GM19239 (cell line): ENCODE results near the gene SLC9A9.
A peak's percentile ranks its signal among the peaks of the same experiment; 100 is the strongest.
"Not testable (repeated sequence)": the region's sequence is repeated elsewhere in the genome, so short reads cannot be mapped to it uniquely, and the experiment has no call there.

Experiments
- DNase-seq: peaks from one replicate; pipeline ENCODE4 v3.0.0; 2011; ENCODE audit warnings: low spot score; ENCODE audit not compliant: insufficient read length
- FAIRE-seq: peaks from 2 replicates; lab custom pipeline; 2011; peaks lifted over from hg19 to GRCh38; lab: Jason Lieb, UNC

SLC9A9 gene

DNA sequence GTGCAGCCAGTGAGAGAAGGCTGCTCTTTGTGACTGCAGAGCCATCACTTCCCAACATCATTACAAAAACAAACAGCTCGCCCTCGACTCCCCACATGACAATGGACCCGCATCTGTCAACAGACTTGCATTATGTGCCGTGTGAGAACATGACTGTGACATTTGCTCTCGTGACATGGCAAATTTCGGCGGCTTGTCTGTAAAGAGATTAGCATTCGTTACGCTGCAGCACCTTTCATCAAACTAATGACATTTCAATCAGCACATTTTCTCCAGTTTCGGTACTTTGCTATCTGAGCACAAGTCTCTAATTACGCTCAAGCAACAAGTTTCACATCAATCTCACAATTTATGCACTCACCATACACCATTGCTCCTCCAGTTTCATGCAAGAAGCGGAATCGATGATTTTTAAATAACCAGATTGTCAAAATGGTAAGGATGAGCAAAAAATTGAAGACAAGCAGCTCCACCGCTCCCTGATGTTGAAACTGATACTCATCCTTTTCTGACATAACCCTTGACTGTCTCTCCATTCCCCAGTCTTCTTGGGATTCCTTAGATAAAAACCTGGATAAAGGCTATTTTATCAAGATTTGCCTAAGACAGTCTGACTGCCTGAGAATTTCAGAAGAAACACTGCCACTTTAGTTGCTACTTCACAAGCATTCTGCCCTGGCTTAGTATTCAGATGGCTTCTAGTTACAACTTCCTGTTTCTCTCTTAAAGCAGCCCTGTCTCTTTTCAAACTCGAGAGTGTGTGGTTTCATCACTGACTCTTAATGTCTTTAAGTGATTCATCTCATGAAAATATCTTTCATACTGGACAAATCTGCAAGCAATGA lies at the start of gene SLC9A9:
TSS of gene SLC9A9 (minus strand) at position 682 of the 845 bp plus-strand sequence. CDS start at position 536, 146 bp downstream.
- FAIRE-seq (peak; percentile 99), DNase-seq (peak; percentile 31)

DNA sequence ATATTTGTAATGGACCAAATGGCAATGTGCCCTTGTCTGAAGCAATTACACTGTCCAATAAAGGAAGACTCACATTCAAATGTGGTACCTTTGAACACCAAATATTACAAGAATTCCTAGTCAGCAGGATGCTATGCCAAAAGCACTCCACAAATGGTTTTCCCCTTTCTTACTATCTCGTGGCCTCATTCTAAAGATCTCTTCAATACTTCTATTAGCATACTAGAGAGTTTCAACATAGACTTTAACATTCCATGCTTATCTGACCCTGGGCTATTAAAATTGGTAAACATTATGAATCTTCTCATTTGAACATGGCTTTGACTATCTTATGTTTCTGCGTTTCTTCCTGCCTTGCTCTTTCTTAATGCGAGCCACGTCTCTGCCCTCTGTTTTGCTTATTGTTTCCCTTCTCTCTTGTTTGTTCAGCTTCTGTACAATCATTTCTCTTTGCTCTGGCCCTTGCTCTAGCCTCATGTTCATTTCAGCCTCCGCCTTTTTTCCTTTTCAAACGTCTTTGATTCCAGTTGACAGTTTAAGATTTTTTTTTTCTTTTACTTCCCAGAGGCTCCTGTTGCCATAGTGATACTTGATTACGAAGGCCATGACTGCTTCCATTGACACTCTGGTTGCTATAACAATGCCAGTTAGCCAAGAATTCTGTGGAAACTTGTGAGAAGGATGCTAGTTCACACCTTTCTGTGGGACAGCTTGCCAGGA lies 49.5 kb upstream of the SLC9A9 start:
- FAIRE-seq (no peak), DNase-seq (no peak)

DNA sequence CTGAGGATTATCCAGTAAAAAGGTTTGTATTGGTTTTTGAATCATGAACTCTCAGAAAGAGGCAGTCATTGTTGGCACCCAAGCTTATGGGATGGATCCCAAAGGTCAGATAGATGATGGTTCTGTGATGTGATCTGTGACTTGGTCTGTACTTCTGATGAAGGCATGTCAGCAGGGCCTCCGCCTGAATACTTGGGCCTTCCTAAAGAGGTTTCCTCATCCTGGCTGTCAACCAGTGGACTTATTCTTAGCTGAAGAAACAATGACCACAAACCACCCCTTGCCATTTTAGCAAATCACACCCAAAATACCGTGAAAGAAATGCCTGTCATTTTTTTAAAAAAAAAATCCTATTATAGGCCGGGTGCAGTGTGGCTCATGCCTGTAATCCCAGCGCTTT lies 48.2 kb upstream of the SLC9A9 start:
- DNase-seq (no peak), FAIRE-seq (no peak)

- FAIRE-seq = peak; percentile 64
- DNase-seq = no peak
Measured at GRCh38 chr3:143895805-143896204, 47.5 kb upstream of the SLC9A9 start.

DNA sequence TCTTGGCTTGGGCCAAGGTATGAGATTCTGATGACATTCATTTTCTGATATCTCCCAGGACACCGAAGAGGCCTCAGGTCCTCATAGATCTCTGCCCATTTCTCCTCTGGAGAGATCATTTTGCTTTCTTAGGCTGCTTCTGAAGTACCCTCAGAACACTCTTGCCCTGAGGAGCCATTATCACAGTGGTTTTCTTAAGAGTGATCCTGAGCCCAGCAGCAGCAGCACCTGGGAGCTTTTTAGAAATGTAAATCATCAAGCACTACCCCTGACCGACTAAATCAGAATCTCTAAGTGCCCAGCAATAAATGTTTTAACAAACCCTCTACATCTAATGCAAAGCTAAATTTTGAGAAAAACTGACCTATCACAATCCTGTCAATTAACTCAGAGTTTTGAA lies 40.6 kb upstream of the SLC9A9 start:
- FAIRE-seq (no peak), DNase-seq (no peak)

- no peak for FAIRE-seq
- DNase-seq = no peak
Measured at GRCh38 chr3:143888166-143888565, 39.9 kb upstream of the SLC9A9 start.

DNA sequence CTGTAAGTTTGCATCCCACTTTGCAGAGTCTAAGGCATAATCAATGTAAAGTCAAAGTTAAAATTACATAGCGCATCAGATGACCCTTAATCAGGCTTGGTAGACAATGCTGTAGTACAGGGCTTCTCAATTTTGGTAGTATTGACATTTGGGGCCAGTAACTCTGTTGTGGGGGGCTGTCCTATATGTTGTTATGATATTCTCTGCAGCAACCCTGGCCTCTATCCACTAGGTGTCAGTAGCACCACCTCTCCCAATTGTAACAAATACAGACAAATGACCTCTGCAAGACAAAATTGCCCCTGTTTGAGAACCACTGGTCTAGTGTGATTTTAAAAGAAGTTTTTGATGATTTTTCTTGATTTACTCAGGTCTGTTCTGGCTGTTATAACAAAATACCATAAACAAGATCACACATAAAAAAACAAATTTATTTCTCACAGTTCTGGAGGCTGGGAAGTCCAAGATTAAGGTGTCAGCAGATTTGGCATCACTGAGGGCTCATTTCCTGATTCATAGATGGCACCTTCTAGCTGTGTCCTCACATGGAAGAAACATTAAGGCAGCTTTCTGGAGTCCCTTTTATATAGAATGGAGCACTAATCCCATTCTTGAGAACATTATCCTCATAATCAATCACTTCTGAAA lies 37.6 kb upstream of the SLC9A9 start:
- FAIRE-seq = peak; percentile 94

DNA sequence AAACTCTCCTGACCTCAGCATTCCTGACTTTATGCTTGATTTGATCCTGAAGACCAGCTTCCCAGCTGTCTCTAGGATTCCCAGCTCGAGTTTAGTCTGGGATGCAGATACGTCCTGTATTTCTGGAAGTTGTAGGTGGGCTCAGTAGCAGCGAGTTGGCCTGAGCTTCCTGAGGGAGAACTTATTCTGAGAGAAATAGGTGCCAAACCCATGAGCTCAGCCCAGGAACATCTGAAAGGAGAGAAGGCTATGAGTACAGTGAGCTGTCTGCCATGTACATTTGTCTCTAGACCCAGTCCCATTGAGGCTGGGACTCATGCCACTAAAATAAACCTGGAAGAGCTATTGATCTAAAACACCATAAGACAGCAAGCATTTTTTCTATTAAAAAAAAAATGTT lies 36.6 kb upstream of the SLC9A9 start:
- no peak for DNase-seq
- no peak for FAIRE-seq

More for the DNA sequence above, 37.6 kb upstream of the SLC9A9 start:
- DNase-seq = peak; percentile 6

DNA sequence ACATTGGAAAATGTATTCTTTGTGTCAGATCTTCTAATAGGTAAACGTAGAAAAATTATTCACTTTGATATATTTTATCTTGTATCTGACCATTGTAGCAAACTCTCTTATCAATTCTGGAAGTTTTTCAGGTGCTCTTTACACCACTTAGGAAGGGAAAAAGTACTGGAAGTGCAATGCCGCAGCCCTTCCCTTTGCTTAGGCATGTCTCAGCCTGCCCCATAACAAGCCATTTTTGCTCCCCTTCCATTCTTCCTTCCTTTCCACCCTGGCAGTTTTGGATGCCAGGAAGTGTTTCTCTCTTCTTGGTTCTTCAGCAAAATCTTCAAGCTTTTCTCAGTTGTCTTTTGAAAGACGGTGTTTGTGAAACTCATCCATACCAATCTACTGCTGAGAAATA lies 34.9 kb upstream of the SLC9A9 start:
- no peak for DNase-seq
- no peak for FAIRE-seq

DNA sequence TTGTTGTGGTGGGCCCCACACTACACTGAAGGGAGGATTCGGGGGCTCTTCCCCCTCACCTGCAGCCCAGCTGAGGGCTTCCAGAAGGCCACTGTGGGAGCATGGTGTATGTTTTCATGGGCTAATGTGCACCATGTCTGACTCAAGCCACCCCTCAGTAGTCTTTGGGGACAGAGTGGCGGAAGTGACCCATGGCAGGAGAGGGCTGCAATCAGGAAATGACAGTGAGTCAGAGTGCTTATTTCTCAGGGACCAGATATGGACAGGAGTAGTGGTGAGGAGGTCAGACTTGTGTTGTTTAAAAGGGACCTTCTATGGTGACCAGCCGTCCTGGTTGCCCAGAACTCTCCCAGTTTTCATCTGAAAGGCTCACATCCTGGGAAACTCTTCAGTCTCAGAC lies 32.8 kb upstream of the SLC9A9 start:
- FAIRE-seq (no peak), DNase-seq (no peak)

GRCh38 chr3:143875546-143875945 lies 27.3 kb upstream of the SLC9A9 start:
- FAIRE-seq (no peak), DNase-seq (no peak)

- not testable (repeated sequence) for FAIRE-seq, DNase-seq
Measured at GRCh38 chr3:143873553-143873952, 25.3 kb upstream of the SLC9A9 start.

DNA sequence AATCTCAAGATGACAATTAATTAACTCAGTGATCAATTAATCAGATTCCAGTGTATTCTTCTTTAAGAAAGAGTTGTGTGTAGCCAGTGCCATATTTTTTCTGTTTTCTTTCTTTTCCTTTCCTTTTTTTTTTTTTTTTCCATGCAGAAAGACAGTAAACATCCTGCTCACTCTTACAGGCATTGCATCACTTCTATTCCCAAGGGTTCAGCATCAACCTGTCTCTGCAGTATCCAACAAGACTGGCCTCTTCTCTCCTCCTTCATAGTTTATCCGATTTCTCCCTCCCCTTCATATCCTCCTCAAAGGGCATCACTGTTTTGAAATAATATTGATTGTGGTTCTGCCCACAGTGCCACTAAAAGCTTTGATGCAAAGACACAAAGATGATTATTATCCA lies 17.0 kb upstream of the SLC9A9 start:
- FAIRE-seq (no peak), DNase-seq (no peak)

GRCh38 chr3:143859465-143860203 lies 11.4 kb upstream of the SLC9A9 start:
- FAIRE-seq (no peak), DNase-seq (no peak)

DNA sequence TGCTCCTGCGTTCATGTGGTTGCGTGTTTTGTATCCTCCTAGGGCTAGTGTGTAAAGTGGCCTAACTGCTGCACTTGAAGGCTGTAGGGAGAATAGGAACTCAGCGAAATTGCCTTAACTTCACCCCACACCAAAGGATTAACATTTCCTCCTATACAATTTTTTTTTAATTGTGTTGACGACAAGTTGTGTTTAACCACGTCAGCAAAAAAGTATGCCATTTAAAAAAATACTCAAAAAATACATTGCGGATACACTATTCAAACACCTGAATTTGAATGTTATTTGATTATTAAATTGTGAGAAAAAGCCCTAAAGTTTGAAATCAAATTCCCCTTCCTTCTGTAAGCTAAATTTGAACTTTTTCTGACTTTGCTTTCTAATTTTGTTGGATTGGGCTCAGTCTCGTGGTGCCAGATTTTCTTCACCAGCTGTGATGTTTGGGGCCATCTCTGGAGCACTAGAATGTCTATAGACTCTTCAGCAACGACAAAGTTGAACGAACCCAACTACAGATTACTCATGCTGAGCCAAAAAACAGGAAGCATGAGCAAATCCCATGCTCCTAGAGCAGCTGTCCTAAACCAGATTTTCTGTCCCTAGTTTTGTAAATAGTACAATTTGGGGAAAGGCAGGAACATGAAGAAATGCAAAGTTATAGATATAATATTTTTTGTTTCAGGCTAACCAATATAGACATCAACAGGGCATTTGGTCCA lies 8.1 kb upstream of the SLC9A9 start:
- DNase-seq (no peak), FAIRE-seq (no peak)

DNA sequence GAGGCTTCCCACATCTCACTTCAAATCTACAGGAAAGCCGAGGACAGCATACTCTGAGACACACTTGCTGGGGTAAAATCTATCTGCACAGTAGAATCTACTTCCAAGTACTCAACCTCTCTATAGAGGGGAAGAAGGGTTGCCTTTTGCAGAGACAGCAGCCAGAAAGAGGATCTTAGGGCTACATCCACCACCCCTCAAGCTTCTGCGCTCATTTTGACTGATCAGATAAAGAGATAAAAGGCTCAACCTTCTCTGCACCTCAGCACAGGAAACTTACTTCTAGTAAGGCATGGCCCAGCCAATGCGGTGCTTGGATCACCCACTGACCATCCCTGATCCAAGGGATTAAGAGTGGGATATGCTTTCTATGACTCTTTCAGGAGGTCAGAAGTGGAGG lies 6.9 kb upstream of the SLC9A9 start:
- FAIRE-seq (no peak), DNase-seq (no peak)

- DNase-seq = no peak
- FAIRE-seq = no peak
Measured at GRCh38 chr3:143851331-143852017, 3.2 kb upstream of the SLC9A9 start.

GRCh38 chr3:143850877-143851276 lies 2.6 kb upstream of the SLC9A9 start:
- DNase-seq (no peak), FAIRE-seq (no peak)
